Spinal cord (tissue), 10 donors: ENCODE data around the gene NPEPL1. TPM values are rescaled to one million over a fixed set of nuclear protein-coding genes. Genes with fewer than 3 reads are reported as not detected.

Source experiments
- DNase-seq, 6 donors: peaks; one replicate each; pipeline versions ENCODE4 v3.0.0 to v3.0.0-alpha.2; 2013 to 2015; ENCODE audit warnings: low spot score in 6 of 6, low read depth in 4 of 6
- H3K27ac ChIP-seq: one replicate; pipeline ENCODE4 v1.5.1; 2013; ENCODE audit warnings: low read depth, low read length, control low read depth
- H3K27me3 ChIP-seq: one replicate; pipeline ENCODE4 v1.6.1; 2013; ENCODE audit warnings: low read length; ENCODE audit not compliant: control insufficient read depth, insufficient read depth
- H3K36me3 ChIP-seq: one replicate; pipeline ENCODE4 v1.6.1; 2013; ENCODE audit warnings: low read length; ENCODE audit not compliant: control insufficient read depth, insufficient read depth
- H3K4me1 ChIP-seq: one replicate; pipeline ENCODE4 v1.6.1; 2013; ENCODE audit warnings: low read length; ENCODE audit not compliant: control insufficient read depth, insufficient read depth
- H3K4me3 ChIP-seq: one replicate; pipeline ENCODE4 v1.5.1; 2013; ENCODE audit warnings: low read depth, low read length, control low read depth
- H3K9me3 ChIP-seq: one replicate; pipeline ENCODE4 v1.6.1; 2013; ENCODE audit warnings: low read length; ENCODE audit not compliant: control insufficient read depth, insufficient read depth
- WGBS: methylation state at CpG from one replicate; pipeline ENCODE4 v1.1.5; 2013; ENCODE audit warnings: missing lambda C conversion rate; ENCODE audit not compliant: insufficient coverage; 5-methylcytosine and 5-hydroxymethylcytosine counted together
- polyA plus RNA-seq, 2 donors: library from polyadenylated mRNA; unstranded; fragments of 120-200 nt; gene quantifications; one replicate each; pipeline ENCODE4 v1.2.1, GENCODE V29; 2013; ENCODE audit not compliant: insufficient read length in 2 of 2
- total RNA-seq, 2 donors: library from RNA; depleted of rRNA in 1 of 2; stranded (reverse); fragments of 120-200 nt in 1 of 2; fragments of >200 nt in 1 of 2; gene quantifications; one replicate each; pipeline versions ENCODE4 v1.2.3 to v1.2.4, GENCODE V29; 2013 to 2014
- donor health status: healthy.

The NPEPL1 gene
- total and polyA plus RNA-seq, 4 donors, result 10.7 to 56.6 (median 37.1) TPM

- Histone ChIP-seq H3K4me3 (no peak overlapping the region), H3K36me3 (peaks cover 70% of the 10 kb centered on the region), H3K27ac (peak overlapping the region; percentile 7), H3K9me3 (no peaks in the 10 kb centered on the region), H3K4me1 (peaks cover 38% of the 10 kb centered on the region), H3K27me3 (no peaks in the 10 kb centered on the region)
- 83% methylated on average over 18 of the region's 18 CpGs for WGBS
- no peak for DNase-seq
Measured at GRCh38 chr20:58715801-58716475, 23.3 kb downstream of the NPEPL1 start.

GRCh38 chr20:58716476-58717277 lies 24.1 kb downstream of the NPEPL1 start:
- Histone ChIP-seq H3K4me3 (no peak overlapping the region), H3K36me3 (peaks cover 63% of the 10 kb centered on the region), H3K4me1 (peaks cover 38% of the 10 kb centered on the region), H3K27me3 (no peaks in the 10 kb centered on the region), H3K27ac (peak overlapping the region; percentile 7), H3K9me3 (no peaks in the 10 kb centered on the region)
- WGBS, result 35% methylated on average over 23 of the region's 23 CpGs
- peak in 1 of 6 donors; percentile 28 for DNase-seq

- Histone ChIP-seq H3K4me1 (peaks cover 38% of the 10 kb centered on the region), H3K27ac (no peak overlapping the region), H3K9me3 (no peaks in the 10 kb centered on the region), H3K27me3 (peaks cover 2% of the 10 kb centered on the region), H3K36me3 (peaks cover 55% of the 10 kb centered on the region), H3K4me3 (no peak overlapping the region)
- 85% methylated on average over 17 of the region's 23 CpGs for WGBS
- DNase-seq, result no peak
Measured at GRCh38 chr20:58717278-58718091, 24.9 kb downstream of the NPEPL1 start.

GRCh38 chr20:58718121-58718563 lies 25.5 kb downstream of the NPEPL1 start:
- no peaks in the 10 kb centered on the region for H3K9me3 ChIP-seq
- H3K27ac ChIP-seq, result no peak overlapping the region
- DNase-seq, result no peak
- H3K4me3 ChIP-seq, result no peak overlapping the region
- 96% methylated on average over 11 of the region's 15 CpGs for WGBS
- peaks cover 4% of the 10 kb centered on the region for H3K27me3 ChIP-seq
- peaks cover 38% of the 10 kb centered on the region for H3K4me1 ChIP-seq
- H3K36me3 ChIP-seq, result peaks cover 48% of the 10 kb centered on the region

- peaks cover 38% of the 10 kb centered on the region for H3K4me1 ChIP-seq
- no peaks in the 10 kb centered on the region for H3K9me3 ChIP-seq
- no peak overlapping the region for H3K4me3 ChIP-seq
- DNase-seq, result no peak
- peaks cover 42% of the 10 kb centered on the region for H3K36me3 ChIP-seq
- 90% methylated on average over 7 of the region's 10 CpGs for WGBS
- H3K27ac ChIP-seq, result no peak overlapping the region
- H3K27me3 ChIP-seq, result peaks cover 6% of the 10 kb centered on the region
Measured at GRCh38 chr20:58718729-58719128, 26.1 kb downstream of the NPEPL1 start.

- Histone ChIP-seq H3K27ac (no peak overlapping the region), H3K9me3 (no peaks in the 10 kb centered on the region), H3K4me1 (peaks cover 38% of the 10 kb centered on the region), H3K27me3 (peaks cover 6% of the 10 kb centered on the region), H3K36me3 (peaks cover 37% of the 10 kb centered on the region), H3K4me3 (no peak overlapping the region)
- 53% methylated on average over 7 of the region's 7 CpGs for WGBS
- peak in 1 of 6 donors; percentile 33 for DNase-seq
Measured at GRCh38 chr20:58719258-58719657, 26.7 kb downstream of the NPEPL1 start.

- WGBS, result 55% methylated on average over 6 of the region's 6 CpGs
- Histone ChIP-seq H3K4me3 (no peak overlapping the region), H3K27me3 (peaks cover 6% of the 10 kb centered on the region), H3K27ac (no peak overlapping the region), H3K4me1 (peaks cover 38% of the 10 kb centered on the region), H3K36me3 (peaks cover 30% of the 10 kb centered on the region), H3K9me3 (no peaks in the 10 kb centered on the region)
- DNase-seq, result no peak
Measured at GRCh38 chr20:58719971-58720371, 27.4 kb downstream of the NPEPL1 start.

GRCh38 chr20:58720890-58721289 lies 28.3 kb downstream of the NPEPL1 start:
- peaks cover 34% of the 10 kb centered on the region for H3K4me1 ChIP-seq
- WGBS, result no CpG with 5 or more reads among the region's 14 CpGs
- peaks cover 6% of the 10 kb centered on the region for H3K27me3 ChIP-seq
- H3K4me3 ChIP-seq, result no peak overlapping the region
- DNase-seq, result no peak
- H3K36me3 ChIP-seq, result peaks cover 21% of the 10 kb centered on the region
- H3K9me3 ChIP-seq, result no peaks in the 10 kb centered on the region
- no peak overlapping the region for H3K27ac ChIP-seq

GRCh38 chr20:58721951-58722778 lies 29.6 kb downstream of the NPEPL1 start:
- Histone ChIP-seq H3K27ac (no peak overlapping the region), H3K4me3 (no peak overlapping the region), H3K27me3 (peaks cover 6% of the 10 kb centered on the region), H3K4me1 (peaks cover 21% of the 10 kb centered on the region), H3K9me3 (no peaks in the 10 kb centered on the region), H3K36me3 (peaks cover 8% of the 10 kb centered on the region)
- DNase-seq, result no peak
- WGBS, result 79% methylated on average over 15 of the region's 22 CpGs
